BLaER1 (cell line): Measurements from ENCODE around the gene CEP128.
"Not testable (repeated sequence)": the region's sequence is repeated elsewhere in the genome, so short reads cannot be mapped to it uniquely, and the experiment has no call there.

Experiments
- H3K27ac ChIP-seq: shearing (Covaris generic); formaldehyde crosslinking; 2 replicates; pipeline ENCODE4 v1.8.1; 2022
- H3K27me3 ChIP-seq: shearing (Covaris generic); formaldehyde crosslinking; 2 replicates; pipeline ENCODE4 v1.8.1; 2022
- H3K36me3 ChIP-seq: shearing (Covaris generic); formaldehyde crosslinking; 2 replicates; pipeline ENCODE4 v1.8.1; 2022
- H3K4me1 ChIP-seq: shearing (Covaris generic); formaldehyde crosslinking; 2 replicates; pipeline ENCODE4 v1.8.1; 2022
- H3K4me2 ChIP-seq: shearing (Covaris generic); formaldehyde crosslinking; 2 replicates; pipeline ENCODE4 v1.8.1; 2022
- H3K4me3 ChIP-seq: shearing (Covaris generic); formaldehyde crosslinking; 2 replicates; pipeline ENCODE4 v1.8.1; 2022
- H3K9ac ChIP-seq: shearing (Covaris generic); formaldehyde crosslinking; 2 replicates; pipeline ENCODE4 v1.8.1; 2022
- H3K9me3 ChIP-seq: shearing (Covaris generic); formaldehyde crosslinking; 2 replicates; pipeline ENCODE4 v1.8.1; 2022
- H4K20me1 ChIP-seq: shearing (Covaris generic); formaldehyde crosslinking; 2 replicates; pipeline ENCODE4 v1.8.1; 2022
- Cebpa-rat ChIP-seq: shearing (Covaris generic); IDR thresholded peaks from 2 replicates; pipeline ENCODE4 v1.8.1; 2022

CEP128 gene

DNA sequence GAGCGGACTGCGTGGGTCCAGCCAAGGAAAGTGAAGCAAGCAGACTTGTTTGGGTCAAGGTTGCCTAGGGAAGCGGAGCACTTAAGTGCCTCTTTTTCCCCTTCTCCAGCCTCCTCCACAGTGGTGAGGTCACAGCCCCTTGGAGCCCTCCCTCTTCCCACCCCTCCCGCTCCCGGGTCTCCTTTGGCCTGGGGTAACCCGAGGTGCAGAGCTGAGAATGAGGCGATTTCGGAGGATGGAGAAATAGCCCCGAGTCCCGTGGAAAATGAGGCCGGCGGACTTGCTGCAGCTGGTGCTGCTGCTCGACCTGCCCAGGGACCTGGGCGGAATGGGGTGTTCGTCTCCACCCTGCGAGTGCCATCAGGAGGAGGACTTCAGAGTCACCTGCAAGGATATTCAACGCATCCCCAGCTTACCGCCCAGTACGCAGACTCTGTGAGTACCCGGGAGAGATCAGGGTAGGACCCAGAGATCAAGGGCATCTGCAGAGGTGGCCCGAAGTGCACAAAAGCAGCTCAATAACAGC is 13.9 kb upstream of the CEP128 start, which contains the start of gene TSHR:
Gene TSHR, plus strand, starts transcription at position 206 of the 526 bp plus-strand sequence. Its CDS starts 60 bp downstream, at position 266.
- Histone ChIP-seq H3K4me3 (peak within 1 kb of the TSS; percentile 68), H3K27ac (peak within 1 kb of the TSS; percentile 69), H3K36me3 (no peaks in the 10 kb centered on the region), H3K27me3 (no peaks in the 10 kb centered on the region), H3K9ac (peak within 1 kb of the TSS; percentile 76), H3K4me1 (peaks cover 52% of the 10 kb centered on the region), H3K9me3 (no peaks in the 10 kb centered on the region), H4K20me1 (no peaks in the 10 kb centered on the region), H3K4me2 (peak within 1 kb of the TSS; percentile 99)
- no peak for TF ChIP-seq Cebpa-rat

DNA sequence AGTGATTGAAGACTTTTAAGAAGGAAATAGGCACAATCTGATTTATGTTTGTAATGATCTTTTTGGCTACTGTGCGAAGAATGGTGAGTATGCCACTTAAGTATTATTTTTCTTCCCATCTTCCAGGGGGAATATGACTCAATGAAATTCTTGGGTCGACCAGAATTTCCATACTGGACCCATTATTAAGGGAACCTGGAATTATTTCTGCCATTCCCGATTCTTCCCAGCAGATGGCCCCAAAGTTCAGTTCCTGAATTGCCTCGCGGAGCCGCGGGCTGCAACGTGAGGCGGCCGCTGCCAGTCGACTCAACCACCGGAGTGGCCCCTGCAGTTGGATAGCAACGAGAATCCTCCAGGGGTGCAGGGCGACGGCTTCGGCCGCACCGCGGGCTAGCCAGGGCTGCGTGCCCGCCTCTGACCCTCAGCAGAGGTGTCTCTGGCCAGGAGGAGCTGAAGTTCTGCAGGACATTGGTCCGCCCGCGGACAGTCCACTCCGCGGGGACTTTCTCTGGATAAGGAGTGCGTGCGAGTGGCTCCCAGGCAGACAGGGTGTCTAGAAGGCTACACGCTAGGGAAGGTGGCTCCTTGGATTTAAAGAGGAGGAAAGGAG is 13.3 kb upstream of the CEP128 start:
- peaks cover 46% of the 10 kb centered on the region for H3K4me1 ChIP-seq
- peak overlapping the region; percentile 68 for H3K4me3 ChIP-seq
- H3K27me3 ChIP-seq, result no peaks in the 10 kb centered on the region
- peak overlapping the region; percentile 99 for H3K4me2 ChIP-seq
- TF ChIP-seq Cebpa-rat, result no peak
- peak overlapping the region; percentile 69 for H3K27ac ChIP-seq
- H3K9me3 ChIP-seq, result no peaks in the 10 kb centered on the region
- H3K9ac ChIP-seq, result peak overlapping the region; percentile 76
- H4K20me1 ChIP-seq, result no peaks in the 10 kb centered on the region
- no peaks in the 10 kb centered on the region for H3K36me3 ChIP-seq

DNA sequence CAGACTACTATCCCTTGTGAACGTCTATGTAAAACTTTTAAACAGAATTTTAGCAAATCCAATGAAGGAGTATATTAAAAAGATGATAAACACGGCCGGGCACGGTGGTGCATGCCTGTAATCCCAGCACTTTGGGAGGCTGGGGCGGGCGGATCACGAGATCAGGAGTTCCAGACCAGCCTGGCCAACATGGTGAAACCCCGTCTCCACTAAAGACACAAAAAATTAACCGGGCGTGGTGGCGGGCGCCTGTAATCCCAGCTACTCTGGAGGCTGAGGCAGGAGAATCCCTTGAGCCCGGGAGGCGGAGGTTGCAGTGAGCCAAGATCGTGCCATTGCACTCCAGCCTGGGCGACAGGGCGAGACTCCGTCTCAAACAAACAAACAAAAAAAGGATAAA is 11.7 kb upstream of the CEP128 start:
- not testable (repeated sequence) for H3K4me2 ChIP-seq, H3K9ac ChIP-seq, H3K27ac ChIP-seq, H3K4me3 ChIP-seq, H4K20me1 ChIP-seq, H3K27me3 ChIP-seq, H3K9me3 ChIP-seq, H3K36me3 ChIP-seq
- H3K4me1 ChIP-seq, result peaks cover 30% of the 10 kb centered on the region

DNA sequence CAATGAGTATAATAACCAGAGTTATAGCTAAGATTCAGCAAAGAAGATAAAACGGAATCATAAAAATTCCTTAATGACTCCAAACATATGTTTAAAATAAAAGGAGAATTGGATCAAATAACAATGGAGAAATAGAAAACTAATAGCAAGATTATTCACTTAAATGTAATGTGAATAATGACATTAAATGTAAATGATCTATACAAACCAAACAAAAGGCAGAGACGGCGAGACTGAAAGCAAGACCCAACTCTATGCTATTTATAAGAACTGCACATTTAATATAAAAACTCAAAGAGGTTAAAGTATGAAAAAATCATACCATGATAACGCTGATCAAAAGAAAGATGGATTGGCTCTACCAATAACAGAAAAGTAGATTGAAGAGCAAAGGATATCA is 10.0 kb upstream of the CEP128 start:
- Histone ChIP-seq H3K27ac (no peak overlapping the region), H3K4me2 (no peak overlapping the region), H4K20me1 (no peaks in the 10 kb centered on the region), H3K9ac (no peak overlapping the region), H3K4me3 (no peak overlapping the region), H3K27me3 (no peaks in the 10 kb centered on the region), H3K4me1 (peaks cover 13% of the 10 kb centered on the region; the same call in 1 of the 2 replicates), H3K36me3 (no peaks in the 10 kb centered on the region), H3K9me3 (no peaks in the 10 kb centered on the region)
- TF ChIP-seq Cebpa-rat, result no peak

DNA sequence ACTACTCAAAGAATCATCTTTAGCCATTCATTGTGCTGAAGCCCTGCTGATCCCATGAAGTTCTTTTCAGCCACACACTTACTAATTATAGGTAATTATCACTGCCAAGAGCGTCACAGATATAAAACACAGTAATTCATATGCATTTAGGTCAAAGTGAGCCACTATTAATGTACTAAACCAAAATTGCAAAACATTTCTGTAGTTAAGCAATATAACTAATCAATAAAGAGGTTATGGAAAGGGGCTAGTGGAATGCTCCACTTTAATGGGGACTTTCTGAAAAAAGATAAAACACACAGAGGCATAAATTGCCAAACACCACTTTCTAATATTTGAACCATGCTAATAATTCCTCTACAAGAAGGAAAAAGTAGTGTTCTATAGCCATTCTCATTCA is 6.8 kb upstream of the CEP128 start:
- Histone ChIP-seq H3K9me3 (no peaks in the 10 kb centered on the region), H3K4me2 (no peak overlapping the region), H4K20me1 (no peaks in the 10 kb centered on the region), H3K36me3 (no peaks in the 10 kb centered on the region), H3K27ac (no peak overlapping the region), H3K27me3 (no peaks in the 10 kb centered on the region), H3K4me1 (no peaks in the 10 kb centered on the region), H3K9ac (no peak overlapping the region), H3K4me3 (no peak overlapping the region)
- no peak for TF ChIP-seq Cebpa-rat

DNA sequence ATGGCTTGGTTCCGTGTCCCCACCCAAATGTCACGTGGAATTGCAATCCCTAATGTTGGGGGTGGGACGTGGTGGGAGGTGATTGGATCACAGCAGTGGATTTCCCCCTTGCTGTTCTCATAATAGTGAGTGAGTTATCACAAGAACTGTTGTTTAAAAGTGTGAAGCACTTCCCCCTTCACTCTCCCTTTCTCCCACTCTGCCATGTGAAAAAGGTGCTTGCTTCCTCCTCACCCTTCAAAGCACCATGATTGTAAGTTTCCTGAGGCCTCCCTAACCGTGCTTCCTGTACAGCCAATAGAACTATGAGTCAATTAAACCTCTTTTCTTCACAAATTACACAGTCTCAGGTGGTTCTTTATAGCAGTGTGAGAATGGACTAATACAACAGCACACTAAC is 5.3 kb upstream of the CEP128 start:
- H4K20me1 ChIP-seq, result no peaks in the 10 kb centered on the region
- H3K9ac ChIP-seq, result no peak overlapping the region
- no peak overlapping the region for H3K4me2 ChIP-seq
- no peaks in the 10 kb centered on the region for H3K27me3 ChIP-seq
- TF ChIP-seq Cebpa-rat, result no peak
- no peaks in the 10 kb centered on the region for H3K9me3 ChIP-seq
- no peak overlapping the region for H3K4me3 ChIP-seq
- peaks cover 9% of the 10 kb centered on the region for H3K4me1 ChIP-seq
- no peaks in the 10 kb centered on the region for H3K36me3 ChIP-seq
- H3K27ac ChIP-seq, result no peak overlapping the region

DNA sequence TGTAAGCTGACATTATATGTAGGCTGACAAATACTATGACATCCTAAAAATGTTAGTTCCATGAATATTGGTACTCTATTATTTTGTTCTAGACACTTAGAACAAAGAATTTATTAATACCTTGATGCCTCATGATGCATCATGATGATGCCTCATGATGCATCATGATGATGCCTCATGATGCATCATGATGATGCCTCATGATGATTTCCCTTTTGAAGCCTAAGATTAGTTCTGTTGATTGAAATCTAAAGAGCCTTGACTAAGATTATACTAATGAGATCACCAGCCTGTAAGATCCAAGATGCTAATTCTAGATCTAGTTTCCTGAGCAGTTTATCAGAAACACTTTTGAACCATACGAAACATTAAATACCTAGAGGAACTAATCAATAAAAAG is 4.6 kb upstream of the CEP128 start:
- Histone ChIP-seq H4K20me1 (no peaks in the 10 kb centered on the region), H3K4me2 (no peak overlapping the region), H3K27ac (no peak overlapping the region), H3K4me3 (no peak overlapping the region), H3K36me3 (no peaks in the 10 kb centered on the region), H3K4me1 (peaks cover 9% of the 10 kb centered on the region), H3K9ac (no peak overlapping the region), H3K27me3 (no peaks in the 10 kb centered on the region), H3K9me3 (no peaks in the 10 kb centered on the region)
- TF ChIP-seq Cebpa-rat, result no peak

DNA sequence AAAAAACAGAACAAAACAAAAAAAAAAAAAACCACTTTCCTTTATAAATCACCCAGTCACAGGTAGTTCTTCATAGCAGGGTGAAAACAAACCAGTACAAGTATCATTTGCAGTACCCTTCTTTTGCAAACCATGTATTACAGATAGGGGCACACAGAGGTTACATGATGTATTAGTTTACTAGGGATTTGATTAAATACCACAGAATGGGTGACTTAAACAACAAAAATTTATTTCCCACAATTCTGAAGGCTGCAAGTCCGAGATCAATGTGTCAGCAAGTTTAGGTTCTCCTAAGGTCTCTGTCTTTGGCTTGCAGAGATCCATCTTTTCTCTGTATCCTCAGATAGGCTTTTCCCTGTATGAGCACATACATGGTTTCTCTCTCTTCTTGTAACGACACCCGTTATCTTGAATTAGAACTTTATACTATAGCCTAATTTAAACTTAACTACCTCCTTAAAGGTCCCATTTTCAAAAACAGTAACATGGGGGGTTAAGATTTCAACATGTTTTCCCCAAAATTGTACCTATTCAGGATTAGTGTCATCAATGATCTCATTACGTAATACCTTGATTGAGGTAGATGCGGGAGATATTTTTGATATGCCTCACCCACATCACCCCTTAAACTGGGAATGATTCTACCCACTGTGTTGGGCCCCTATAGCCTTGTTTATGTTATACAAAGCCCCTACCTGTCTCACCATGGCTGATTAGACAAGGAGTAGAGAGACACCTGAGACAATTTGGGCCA is 3.5 kb upstream of the CEP128 start:
- Histone ChIP-seq H3K27ac (no peak overlapping the region), H3K9me3 (no peaks in the 10 kb centered on the region), H3K4me3 (no peak overlapping the region), H3K4me1 (peaks cover 21% of the 10 kb centered on the region), H3K27me3 (no peaks in the 10 kb centered on the region), H3K4me2 (no peak overlapping the region), H3K9ac (no peak overlapping the region), H4K20me1 (0 out of 2 replicates have a peak, but pooled peaks cover 3% of the 10 kb centered on the region), H3K36me3 (no peaks in the 10 kb centered on the region)
- no peak for TF ChIP-seq Cebpa-rat

DNA sequence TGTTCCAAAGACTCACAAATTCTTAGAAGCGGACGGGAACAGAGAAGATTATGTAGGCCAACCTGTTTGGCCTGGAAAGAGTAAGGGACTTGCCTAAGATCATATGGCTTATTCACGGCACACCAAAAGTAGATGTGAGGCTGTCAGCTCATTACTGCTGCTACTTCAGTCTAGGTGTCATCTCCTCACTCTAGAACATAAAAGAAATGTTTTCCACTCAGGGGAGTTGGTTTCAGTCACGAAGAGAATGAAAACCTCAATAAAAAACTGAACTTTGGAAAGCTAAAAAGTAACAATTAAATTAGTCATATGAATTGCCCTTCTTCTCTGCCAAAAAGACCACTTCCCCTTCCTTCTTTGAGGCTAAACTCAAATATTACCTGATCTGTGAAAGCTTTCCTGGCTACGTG is 658 bp upstream of the CEP128 start:
- Histone ChIP-seq H4K20me1 (0 out of 2 replicates have a peak, but pooled peaks cover 7% of the 10 kb centered on the region), H3K9ac (peak overlapping the region; percentile 73), H3K4me2 (peak overlapping the region; percentile 91), H3K9me3 (no peaks in the 10 kb centered on the region), H3K4me1 (peaks cover 29% of the 10 kb centered on the region), H3K4me3 (peak overlapping the region; percentile 80), H3K27me3 (no peaks in the 10 kb centered on the region), H3K36me3 (0 out of 2 replicates have a peak, but pooled peaks cover 9% of the 10 kb centered on the region), H3K27ac (peak overlapping the region; percentile 71)
- no peak for TF ChIP-seq Cebpa-rat

DNA sequence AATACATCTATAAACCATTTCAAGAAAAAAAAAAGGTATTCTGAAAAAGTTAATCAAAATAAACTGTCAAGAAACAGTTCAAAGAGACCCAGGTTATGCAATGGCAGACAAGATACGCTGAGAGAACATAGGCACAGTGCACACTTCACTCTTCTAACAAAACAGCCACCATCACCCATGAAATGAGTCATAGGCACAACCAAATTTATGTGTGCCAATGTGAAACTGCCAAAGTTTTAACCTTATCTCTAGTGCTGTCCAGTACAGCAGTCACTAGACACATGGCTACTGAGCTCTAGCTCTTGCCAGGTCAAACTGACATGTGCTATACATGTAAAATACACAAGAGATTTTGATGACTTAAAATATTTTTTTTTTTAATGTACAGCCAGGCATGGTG is 1.4 kb downstream of the CEP128 start:
- Histone ChIP-seq H3K27me3 (no peaks in the 10 kb centered on the region), H3K27ac (no peak overlapping the region), H3K36me3 (peaks cover 20% of the 10 kb centered on the region), H3K4me2 (peak overlapping the region; percentile 91), H3K4me1 (peaks cover 29% of the 10 kb centered on the region), H4K20me1 (0 out of 2 replicates have a peak, but pooled peaks cover 7% of the 10 kb centered on the region), H3K9ac (0 out of 2 replicates have a peak overlapping the region, but pooled peaks have one; percentile 73), H3K9me3 (no peaks in the 10 kb centered on the region), H3K4me3 (peak overlapping the region; percentile 80)
- TF ChIP-seq Cebpa-rat, result no peak
